HL-60/S4 treated with phorbol 12-myristate 13-acetate at 8.2 ng/mL for 4 days and 3 days (cell line): ENCODE data around the gene VPS41.
"Not testable (repeated sequence)": the region's sequence is repeated elsewhere in the genome, so short reads cannot be mapped to it uniquely, and the experiment has no call there.

Experiments used
- in situ Hi-C: fragments of 300-500 bp; cut with MboI; formaldehyde crosslinking; loops from 2 replicates; pipeline ENCODE4 v1.15.0; 2022; ENCODE audit warnings: low sequenced_read_pairs

VPS41 gene

DNA sequence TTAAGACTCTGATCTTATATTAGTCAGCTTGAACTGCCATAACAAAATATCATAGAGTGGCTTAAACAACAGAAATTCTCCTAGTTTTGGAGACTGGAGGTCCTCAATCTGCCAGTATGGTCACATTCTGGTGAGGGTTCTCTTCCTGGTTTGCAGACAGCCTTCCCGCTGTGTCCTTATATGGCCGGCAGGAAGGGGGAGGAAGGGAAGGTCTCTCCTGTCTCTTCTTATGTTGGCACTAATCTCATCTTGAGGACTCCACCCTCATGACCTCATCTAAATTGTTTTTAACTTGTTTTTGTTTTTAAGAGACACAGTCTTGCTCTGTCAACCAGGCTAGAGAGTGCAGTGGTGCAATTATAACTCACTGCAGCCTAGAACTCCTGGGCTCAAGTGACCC, 53.1 kb downstream of the VPS41 start:
- in situ Hi-C loops, result no loop called here

- in situ Hi-C loops, result no loop called here
Observed at GRCh38 chr7:38855386-38855785, 53.6 kb downstream of the VPS41 start.

- in situ Hi-C loops, result not testable (repeated sequence)
Observed at GRCh38 chr7:38854947-38855346, 54.0 kb downstream of the VPS41 start.

GRCh38 chr7:38851321-38851720, 57.7 kb downstream of the VPS41 start:
- in situ Hi-C loops, result no loop called here

DNA sequence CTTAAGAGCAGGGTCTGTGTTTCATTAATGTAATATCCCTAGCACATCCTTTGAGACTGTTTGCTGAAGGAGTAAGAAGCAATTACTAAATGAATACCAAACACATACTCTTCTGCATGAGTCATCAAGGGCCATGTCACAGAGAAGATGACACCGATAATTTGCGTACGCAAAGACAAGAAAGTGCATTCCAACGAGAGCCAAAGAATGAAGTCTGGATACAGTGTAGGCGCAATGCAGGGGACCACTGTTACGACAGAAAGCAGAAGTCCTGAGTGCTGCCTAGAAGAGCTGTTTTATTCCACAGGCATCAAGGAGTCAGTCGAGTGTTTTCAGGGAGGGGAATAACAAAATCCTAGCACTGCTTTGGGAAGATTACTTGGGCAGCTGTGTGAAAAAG, 62.7 kb downstream of the VPS41 start:
- in situ Hi-C loops, result no loop called here

- in situ Hi-C loops, result no loop called here
Observed at GRCh38 chr7:38844952-38845563, 63.9 kb downstream of the VPS41 start.

- in situ Hi-C loops, result no loop called here
Observed at GRCh38 chr7:38842746-38843145, 66.2 kb downstream of the VPS41 start.

GRCh38 chr7:38840736-38841460, 68.1 kb downstream of the VPS41 start:
- in situ Hi-C loops, result no loop called here

DNA sequence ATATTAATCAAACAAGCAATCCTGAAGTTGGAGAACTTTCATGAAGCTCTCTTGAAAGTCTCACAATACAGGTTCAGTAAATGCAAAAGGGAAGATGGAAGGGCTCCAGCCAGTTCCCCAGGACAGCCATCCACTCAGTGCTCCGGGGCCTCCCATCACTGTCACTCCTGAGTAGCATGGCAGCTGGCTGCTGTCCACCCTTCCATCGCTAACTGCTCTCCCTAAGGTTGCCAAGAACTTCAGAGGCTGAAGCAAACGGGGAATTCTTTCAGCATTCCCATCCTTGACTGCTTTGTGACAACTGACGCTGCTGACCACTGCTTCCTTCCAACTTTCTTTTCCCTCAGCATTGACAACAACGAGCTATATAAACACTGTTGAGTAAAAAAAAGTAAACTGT, 69.1 kb downstream of the VPS41 start:
- in situ Hi-C loops, result no loop called here

- in situ Hi-C loops, result no loop called here
Observed at GRCh38 chr7:38838725-38839385, 70.1 kb downstream of the VPS41 start.

GRCh38 chr7:38834357-38834756, 74.6 kb downstream of the VPS41 start:
- in situ Hi-C loops, result no loop called here

DNA sequence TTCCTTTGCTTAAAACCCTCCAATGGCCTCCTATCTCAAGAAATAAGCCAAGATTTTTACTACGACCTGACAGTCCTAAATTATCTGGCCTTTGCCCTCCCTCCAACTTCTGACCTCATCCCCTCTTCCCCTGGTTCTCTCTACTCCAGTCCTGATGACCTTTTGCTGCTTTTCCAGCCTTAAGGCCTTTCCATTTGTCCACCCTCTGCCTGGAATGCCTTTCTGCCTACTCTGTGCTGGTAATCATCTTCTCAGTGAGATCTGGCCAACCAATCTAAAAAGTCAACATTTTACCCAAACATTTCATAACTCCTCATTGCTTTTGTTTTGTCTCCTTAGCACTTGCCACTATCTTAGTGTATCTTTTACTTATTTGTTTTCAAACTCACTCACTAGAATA, 75.7 kb downstream of the VPS41 start:
- in situ Hi-C loops, result no loop called here

- in situ Hi-C loops, result no loop called here
Observed at GRCh38 chr7:38831259-38831996, 77.6 kb downstream of the VPS41 start.

DNA sequence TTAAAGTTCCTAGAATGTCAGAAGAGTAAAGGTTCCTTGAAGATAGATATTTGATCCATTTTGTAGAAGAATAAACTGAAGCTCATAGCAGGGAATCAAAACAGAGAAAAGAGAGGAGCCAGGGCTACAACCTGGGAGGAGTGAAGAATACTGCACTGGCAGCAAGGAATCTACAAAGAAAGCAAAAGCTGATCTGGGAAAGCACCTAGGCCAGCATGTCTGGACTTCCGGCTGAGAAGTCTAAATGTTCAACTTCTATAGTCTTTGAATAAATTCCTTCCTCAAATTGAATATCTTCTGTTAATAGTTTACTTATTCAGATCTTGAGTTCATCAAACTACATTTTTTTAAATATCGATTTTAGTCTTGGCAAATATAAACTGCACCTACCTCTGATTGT, 78.2 kb downstream of the VPS41 start:
- in situ Hi-C loops, result no loop called here

- in situ Hi-C loops, result no loop called here
Observed at GRCh38 chr7:38829488-38830165, 79.4 kb downstream of the VPS41 start.

DNA sequence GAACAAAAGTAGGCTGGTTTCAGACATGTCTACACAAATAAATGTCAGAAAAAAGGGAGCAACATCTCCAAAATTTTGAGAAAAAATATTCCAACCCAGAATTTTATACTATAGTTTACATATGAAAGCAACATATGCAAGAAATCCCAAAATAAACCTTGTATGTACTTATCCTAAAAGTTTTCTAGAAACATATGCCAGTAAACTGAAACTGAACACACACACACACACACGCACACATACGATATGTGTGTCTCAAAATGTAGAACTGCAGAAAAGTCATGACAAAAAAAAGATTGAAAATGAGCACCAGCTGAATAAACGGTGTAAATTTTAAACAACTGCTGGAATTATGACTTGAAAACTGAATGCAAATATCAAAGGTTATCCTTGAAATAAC, 81.0 kb downstream of the VPS41 start:
- in situ Hi-C loops, result no loop called here

DNA sequence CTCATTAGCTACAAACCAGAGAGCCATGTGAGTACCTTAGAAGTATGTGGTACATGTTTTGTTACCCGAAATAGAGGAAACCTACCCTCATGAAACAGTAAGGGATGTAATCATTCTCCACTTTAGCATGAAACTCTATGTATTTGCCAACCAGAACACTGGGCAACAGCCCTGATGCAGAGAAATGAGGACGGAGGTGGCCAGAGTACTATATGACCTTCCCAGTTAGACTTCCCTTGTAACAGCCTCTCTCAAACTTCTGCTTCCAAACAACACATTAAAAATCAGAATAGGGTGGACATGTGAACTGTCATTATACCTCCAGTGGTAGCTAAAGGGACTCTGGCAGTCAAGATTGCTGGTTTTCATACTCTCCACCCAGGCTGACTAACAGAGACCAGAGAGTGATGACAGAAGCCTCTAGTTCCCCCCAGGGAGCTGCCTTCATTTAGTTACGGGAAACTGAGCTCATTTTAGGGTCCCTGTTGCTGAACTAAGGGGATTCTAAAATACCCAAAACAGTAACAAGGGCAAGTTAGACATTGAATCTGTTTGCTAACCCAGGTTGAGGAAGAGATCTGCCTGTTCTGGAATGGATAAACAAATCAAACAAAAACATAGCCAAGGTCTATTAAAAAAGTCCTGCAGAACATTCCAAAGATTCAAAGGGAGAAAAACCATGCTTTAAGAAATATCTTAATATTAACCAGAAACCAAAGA, 83.1 kb downstream of the VPS41 start:
- in situ Hi-C loops, result no loop called here

GRCh38 chr7:38824948-38825347, 84.0 kb downstream of the VPS41 start:
- in situ Hi-C loops, result no loop called here

GRCh38 chr7:38822549-38822948, 86.4 kb downstream of the VPS41 start:
- in situ Hi-C loops, result no loop called here

DNA sequence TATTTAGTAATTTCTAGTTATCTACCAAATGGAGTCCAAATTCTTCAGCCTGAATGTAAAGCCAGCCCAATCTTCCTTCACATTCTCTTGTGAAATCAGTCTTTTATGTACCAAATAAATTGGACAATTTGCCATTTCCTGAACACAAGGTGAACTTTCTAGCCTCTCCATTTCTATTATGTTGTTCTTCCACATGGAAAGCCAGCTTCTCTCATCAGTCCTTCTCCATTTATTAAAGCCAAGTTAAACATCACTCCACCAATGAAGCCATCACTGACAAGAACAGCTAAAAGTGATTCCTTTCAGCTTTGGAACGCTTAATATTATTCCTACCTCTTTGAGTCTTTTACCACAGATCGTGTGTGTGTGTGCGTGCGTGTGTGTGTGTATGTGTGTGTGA, 88.4 kb downstream of the VPS41 start:
- in situ Hi-C loops, result no loop called here
